Upper lobe of left lung (tissue), 6 donors: ENCODE results near the gene MEGF9. TPM values are rescaled to one million over a fixed set of nuclear protein-coding genes. Genes with fewer than 3 reads are reported as not detected.

ENCODE experiments used
- ATAC-seq, 2 donors: fragments of 200-7000 bp; cut with Tn5 transposase; one replicate each; pipeline ENCODE4 v1.9.1; 2022; ENCODE audit warnings: mild to moderate bottlenecking in 2 of 2, moderate library complexity in 2 of 2; ENCODE audit not compliant: low FRiP score in 2 of 2
- DNase-seq, 2 donors: peaks; one replicate each; pipeline ENCODE4 v3.0.0-alpha.2; 2019 to 2020
- H3K27ac ChIP-seq, 4 donors: fragments of 200-600 bp; sonication (generic); one replicate each; pipeline ENCODE4 v1.5.1; 2016 to 2019
- H3K27me3 ChIP-seq, 4 donors: fragments of 200-600 bp; sonication (generic); one replicate each; pipeline ENCODE4 v1.5.1; 2017 to 2019
- H3K36me3 ChIP-seq, 4 donors: fragments of 200-600 bp; sonication (generic); one replicate each; pipeline ENCODE4 v1.5.1; 2016 to 2019
- H3K4me1 ChIP-seq, 4 donors: fragments of 200-600 bp; sonication (generic); one replicate each; pipeline ENCODE4 v1.5.1; 2018 to 2019
- H3K4me3 ChIP-seq, 4 donors: fragments of 200-600 bp; sonication (generic); one replicate each; pipeline ENCODE4 v1.5.1; 2017 to 2019; ENCODE audit warnings: mild to moderate bottlenecking in 2 of 4, moderate library complexity in 1 of 4
- H3K9me3 ChIP-seq, 4 donors: fragments of 200-600 bp; sonication (generic); one replicate each; pipeline ENCODE4 v1.5.1; 2018 to 2019
- EP300 ChIP-seq, 4 donors: sonication (generic); formaldehyde crosslinking; IDR thresholded peaks; one replicate each; pipeline ENCODE4 v1.5.1; 2017; ENCODE audit warnings: antibody characterized with exemption in 4 of 4, control low read depth in 2 of 4
- POLR2A ChIP-seq, 4 donors: fragments of 450-650 bp; IDR thresholded peaks; one replicate each; pipeline ENCODE4 v1.5.1; 2016 to 2017; ENCODE audit warnings: antibody characterized with exemption in 4 of 4, mild to moderate bottlenecking in 2 of 4
- POLR2AphosphoS5 ChIP-seq, 2 donors: sonication (generic); formaldehyde crosslinking; IDR thresholded peaks; one replicate each; pipeline ENCODE4 v1.5.1; 2017; ENCODE audit warnings: antibody characterized with exemption in 2 of 2
- WGBS, 2 donors: methylation state at CpG; one replicate each; pipeline ENCODE4 v1.1.5; 2017 to 2018; 5-methylcytosine and 5-hydroxymethylcytosine counted together
- total RNA-seq, 6 donors: library from RNA; depleted of rRNA in 4 of 6; stranded (reverse); fragments of >200 nt in 4 of 6; gene quantifications; one replicate each; pipeline versions ENCODE4 v1.1.0 to v1.2.1, GENCODE V29; 2016 to 2021
- TF ChIP-seq, protein P1 (sequence below), 6 experiments: fragments of 450-650 bp in 4 of 6; fragments of 200-600 bp in 2 of 6; sonication (generic) in 2 of 6; IDR thresholded peaks; one replicate each; pipeline ENCODE4 v1.5.1; 2016 to 2019; ENCODE audit warnings: antibody characterized with exemption in 6 of 6
- donor health status: DM: no; HTN: no; CAD: no; lungs with moderate emphysema.
- donor health status: DM: no; HTN: yes; CAD: no; lungs with severe emphysema.

Gene MEGF9
- total RNA-seq, 6 donors from 2014 or later, result 30.4 to 130 (median 71.0) TPM

DNA sequence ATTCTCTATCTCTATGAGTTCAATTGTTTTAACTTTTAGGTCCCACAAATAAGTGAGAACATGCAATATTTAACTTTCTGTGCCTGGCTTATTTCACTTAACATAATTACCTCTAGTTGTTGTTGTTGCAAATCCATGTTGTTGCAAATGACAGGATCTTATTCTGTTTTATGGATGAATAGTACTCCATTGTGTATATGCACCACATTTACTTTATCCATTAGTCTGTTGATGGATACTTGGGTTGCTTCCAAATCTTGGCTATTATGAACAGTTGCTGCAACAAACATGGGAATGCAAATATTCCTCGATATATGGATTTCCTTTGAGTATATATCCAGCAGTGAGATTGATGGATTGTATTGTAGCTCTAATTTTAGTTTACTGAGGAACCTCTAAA lies 36.3 kb downstream of the MEGF9 start:
- DNase-seq (no peak), ATAC-seq (no peak)
- Histone ChIP-seq H3K27ac (no peak overlapping the region), H3K4me3 (no peak overlapping the region), H3K27me3 (no peaks in the 10 kb centered on the region), H3K36me3 (no peaks in the 10 kb centered on the region), H3K4me1 (peaks cover 0 to 25% (median 13%) of the 10 kb centered on the region in 4 donors), H3K9me3 (no peaks in the 10 kb centered on the region)
- TF ChIP-seq EP300 (IDR thresholded peaks at IDR 0.05) (no peak), POLR2AphosphoS5 (IDR thresholded peaks at IDR 0.05) (no peak)
- 40 to 62% methylated on average over 1 of the region's 1 CpG for WGBS, 2 donors

DNA sequence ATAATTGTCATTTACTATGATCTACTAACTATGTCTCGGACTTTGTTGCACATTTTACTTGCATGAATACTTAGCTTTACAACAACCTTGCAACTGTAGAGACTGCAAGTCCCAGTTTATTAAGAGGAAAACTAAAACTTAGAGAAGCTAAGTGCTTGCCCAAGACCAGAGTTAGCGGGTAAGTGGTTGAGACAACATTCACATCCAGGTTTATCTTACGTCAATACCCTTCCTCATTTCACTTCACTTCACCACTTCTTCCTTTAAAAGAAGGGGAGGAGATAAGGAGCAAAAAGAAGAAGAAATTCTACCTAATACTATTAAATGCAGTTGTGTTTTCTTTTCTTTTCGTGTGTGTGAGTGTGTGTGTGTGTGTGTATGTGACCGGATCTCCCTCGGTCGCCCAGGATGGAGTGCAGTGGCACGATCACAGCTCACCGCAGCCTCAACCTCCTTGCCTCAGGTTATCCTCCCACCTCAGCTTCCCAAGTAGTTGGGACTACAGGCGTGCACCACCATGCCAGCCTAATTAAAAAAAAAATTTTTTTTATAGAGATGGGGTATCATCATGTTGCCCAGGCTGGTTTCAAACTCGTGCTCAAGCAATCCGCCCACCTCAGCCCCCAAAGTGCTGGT lies 37.4 kb downstream of the MEGF9 start:
- TF ChIP-seq EP300 (IDR thresholded peaks at IDR 0.05), result no peak
- no peak for TF ChIP-seq POLR2A (IDR thresholded peaks at IDR 0.05)
- TF ChIP-seq, protein P1, sequence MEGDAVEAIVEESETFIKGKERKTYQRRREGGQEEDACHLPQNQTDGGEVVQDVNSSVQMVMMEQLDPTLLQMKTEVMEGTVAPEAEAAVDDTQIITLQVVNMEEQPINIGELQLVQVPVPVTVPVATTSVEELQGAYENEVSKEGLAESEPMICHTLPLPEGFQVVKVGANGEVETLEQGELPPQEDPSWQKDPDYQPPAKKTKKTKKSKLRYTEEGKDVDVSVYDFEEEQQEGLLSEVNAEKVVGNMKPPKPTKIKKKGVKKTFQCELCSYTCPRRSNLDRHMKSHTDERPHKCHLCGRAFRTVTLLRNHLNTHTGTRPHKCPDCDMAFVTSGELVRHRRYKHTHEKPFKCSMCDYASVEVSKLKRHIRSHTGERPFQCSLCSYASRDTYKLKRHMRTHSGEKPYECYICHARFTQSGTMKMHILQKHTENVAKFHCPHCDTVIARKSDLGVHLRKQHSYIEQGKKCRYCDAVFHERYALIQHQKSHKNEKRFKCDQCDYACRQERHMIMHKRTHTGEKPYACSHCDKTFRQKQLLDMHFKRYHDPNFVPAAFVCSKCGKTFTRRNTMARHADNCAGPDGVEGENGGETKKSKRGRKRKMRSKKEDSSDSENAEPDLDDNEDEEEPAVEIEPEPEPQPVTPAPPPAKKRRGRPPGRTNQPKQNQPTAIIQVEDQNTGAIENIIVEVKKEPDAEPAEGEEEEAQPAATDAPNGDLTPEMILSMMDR (IDR thresholded peaks at IDR 0.05), result no peak
- TF ChIP-seq POLR2AphosphoS5 (IDR thresholded peaks at IDR 0.05), result no peak
- ATAC-seq, result peak in 1 of 2 donors; percentile 48
- H3K4me1 ChIP-seq, result peaks cover 0 to 17% (median 5%) of the 10 kb centered on the region in 4 donors
- peak overlapping the region in 2 of 4 donors; percentile 10 to 68 for H3K27ac ChIP-seq
- no peaks in the 10 kb centered on the region for H3K27me3 ChIP-seq
- no peaks in the 10 kb centered on the region for H3K9me3 ChIP-seq
- H3K4me3 ChIP-seq, result no peak overlapping the region
- no peak for DNase-seq
- no peaks in the 10 kb centered on the region for H3K36me3 ChIP-seq
- 66 to 76% methylated on average over 12 of the region's 12 CpGs for WGBS, 2 donors

DNA sequence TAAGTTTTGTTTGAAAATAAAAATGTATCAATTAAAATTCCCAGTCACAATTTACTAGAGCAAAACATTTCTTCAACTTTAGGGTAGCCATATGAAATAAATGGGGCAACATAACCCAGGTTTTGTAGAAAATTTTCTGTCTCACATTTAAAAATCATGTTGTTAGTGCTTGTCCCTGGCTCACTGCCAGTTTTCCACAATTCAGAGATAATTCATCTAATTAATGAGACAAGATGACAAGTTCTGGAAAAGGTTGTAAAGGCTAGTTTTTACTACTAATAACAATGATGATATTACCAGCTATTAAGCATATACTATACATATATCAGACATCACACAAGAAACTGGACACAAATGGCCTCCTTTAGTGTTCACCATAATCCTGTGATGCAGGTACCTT lies 45.9 kb downstream of the MEGF9 start:
- H3K4me1 ChIP-seq, result peaks cover 4 to 25% (median 10%) of the 10 kb centered on the region in 4 donors
- no peak overlapping the region for H3K27ac ChIP-seq
- TF ChIP-seq POLR2AphosphoS5 (IDR thresholded peaks at IDR 0.05), result no peak
- TF ChIP-seq, protein P1 (IDR thresholded peaks at IDR 0.05), result no peak
- TF ChIP-seq POLR2A (IDR thresholded peaks at IDR 0.05), result no peak
- TF ChIP-seq EP300 (IDR thresholded peaks at IDR 0.05), result no peak
- ATAC-seq (no peak), DNase-seq (no peak)
- no peaks in the 10 kb centered on the region for H3K9me3 ChIP-seq
- no peaks in the 10 kb centered on the region for H3K27me3 ChIP-seq
- no peak overlapping the region for H3K4me3 ChIP-seq
- H3K36me3 ChIP-seq, result no peaks in the 10 kb centered on the region

DNA sequence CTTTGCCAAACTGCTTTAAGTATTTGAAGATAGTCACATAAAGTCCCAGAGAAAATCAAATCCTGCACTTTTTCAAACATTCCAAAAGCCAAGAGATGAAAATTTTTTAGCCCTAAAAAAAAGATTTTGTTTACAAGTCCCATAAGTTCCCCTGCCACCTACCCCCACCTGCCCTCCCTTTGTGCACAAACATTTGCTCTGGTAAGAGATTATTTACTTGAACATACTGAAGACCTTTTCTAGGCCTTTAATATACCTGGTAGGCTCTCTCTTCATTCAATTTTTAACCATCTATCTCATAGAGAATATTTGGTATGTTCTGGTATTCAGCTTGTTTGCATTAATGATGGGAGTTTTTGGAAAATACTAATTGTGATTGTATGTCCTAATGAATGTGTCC lies 50.3 kb downstream of the MEGF9 start:
- DNase-seq (no peak), ATAC-seq (no peak)
- Histone ChIP-seq H3K4me1 (peaks cover 6 to 37% (median 13%) of the 10 kb centered on the region in 4 donors), H3K27me3 (no peaks in the 10 kb centered on the region), H3K9me3 (no peaks in the 10 kb centered on the region), H3K36me3 (peaks cover 0 to 3% (median 0%) of the 10 kb centered on the region in 4 donors), H3K27ac (no peak overlapping the region), H3K4me3 (no peak overlapping the region)
- TF ChIP-seq EP300 (IDR thresholded peaks at IDR 0.05) (no peak), POLR2A (IDR thresholded peaks at IDR 0.05) (no peak), POLR2AphosphoS5 (IDR thresholded peaks at IDR 0.05) (no peak)
- TF ChIP-seq, protein P1 (IDR thresholded peaks at IDR 0.05), result no peak

DNA sequence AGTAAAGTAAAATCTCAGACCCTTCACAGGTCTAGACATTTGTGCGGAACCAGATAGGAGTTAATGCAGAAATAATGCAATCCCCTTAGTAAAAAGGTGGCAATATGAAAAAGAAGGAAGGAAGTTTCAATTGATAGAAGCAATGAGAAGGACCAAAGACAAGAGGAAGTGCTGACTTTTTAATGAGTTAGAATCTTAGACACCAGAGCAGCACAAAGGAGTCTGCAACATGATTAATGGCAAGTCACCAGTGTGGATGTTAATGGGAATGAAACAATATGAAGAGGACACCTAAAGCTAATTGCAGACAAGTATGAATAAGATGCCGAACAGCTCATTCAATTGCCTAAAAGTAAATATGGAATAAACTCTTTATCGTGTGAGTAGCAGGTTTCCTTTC lies 50.9 kb downstream of the MEGF9 start:
- TF ChIP-seq POLR2AphosphoS5 (IDR thresholded peaks at IDR 0.05) (no peak), EP300 (IDR thresholded peaks at IDR 0.05) (no peak), POLR2A (IDR thresholded peaks at IDR 0.05) (no peak)
- TF ChIP-seq, protein P1 (IDR thresholded peaks at IDR 0.05), result no peak
- ATAC-seq (no peak), DNase-seq (no peak)
- H3K9me3 ChIP-seq, result no peaks in the 10 kb centered on the region
- H3K27ac ChIP-seq, result no peak overlapping the region
- H3K36me3 ChIP-seq, result peaks cover 0 to 9% (median 0%) of the 10 kb centered on the region in 4 donors
- H3K4me1 ChIP-seq, result peaks cover 6 to 32% (median 13%) of the 10 kb centered on the region in 4 donors
- WGBS, 2 donors, result 42 to 54% methylated on average over 3 of the region's 3 CpGs
- H3K4me3 ChIP-seq, result no peak overlapping the region
- no peaks in the 10 kb centered on the region for H3K27me3 ChIP-seq
